Left ventricle myocardium superior (tissue), 1 donor: ENCODE measurements around the gene AUNIP. TPM values are rescaled to one million over a fixed set of nuclear protein-coding genes. Genes with fewer than 3 reads are reported as not detected.

Experiments
- ATAC-seq: fragments of 200-7000 bp; cut with Tn5 transposase; one replicate; pipeline ENCODE4 v1.9.1; 2020; ENCODE audit warnings: mild to moderate bottlenecking, moderate library complexity
- DNase-seq: peaks from one replicate; pipeline ENCODE4 v3.0.0-alpha.2; 2020
- intact Hi-C: fragments of 100-400 bp; cut with micrococcal nuclease; formaldehyde crosslinking; loops from one replicate; pipeline ENCODE4 v1.11.0; 2022
- long read RNA-seq: library from polyadenylated mRNA; unstranded; transcript quantifications from one replicate; pipeline ENCODE4 v2.0.0, GENCODE V29; 2021
- total RNA-seq: library from RNA; stranded (reverse); fragmentation: NEBNext Ultra II Directional; extraction: Animal tissue kit (Norgen Biotek cat#: 25700); gene quantifications from one replicate; pipeline ENCODE4 v1.2.1, GENCODE V29; 2021
- donor health status: DM: no; HTN: yes; CAD: no; lungs with severe emphysema.

AUNIP gene, protein sequence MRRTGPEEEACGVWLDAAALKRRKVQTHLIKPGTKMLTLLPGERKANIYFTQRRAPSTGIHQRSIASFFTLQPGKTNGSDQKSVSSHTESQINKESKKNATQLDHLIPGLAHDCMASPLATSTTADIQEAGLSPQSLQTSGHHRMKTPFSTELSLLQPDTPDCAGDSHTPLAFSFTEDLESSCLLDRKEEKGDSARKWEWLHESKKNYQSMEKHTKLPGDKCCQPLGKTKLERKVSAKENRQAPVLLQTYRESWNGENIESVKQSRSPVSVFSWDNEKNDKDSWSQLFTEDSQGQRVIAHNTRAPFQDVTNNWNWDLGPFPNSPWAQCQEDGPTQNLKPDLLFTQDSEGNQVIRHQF
- total RNA-seq = not detected
- long read RNA-seq = 0 reads

DNA sequence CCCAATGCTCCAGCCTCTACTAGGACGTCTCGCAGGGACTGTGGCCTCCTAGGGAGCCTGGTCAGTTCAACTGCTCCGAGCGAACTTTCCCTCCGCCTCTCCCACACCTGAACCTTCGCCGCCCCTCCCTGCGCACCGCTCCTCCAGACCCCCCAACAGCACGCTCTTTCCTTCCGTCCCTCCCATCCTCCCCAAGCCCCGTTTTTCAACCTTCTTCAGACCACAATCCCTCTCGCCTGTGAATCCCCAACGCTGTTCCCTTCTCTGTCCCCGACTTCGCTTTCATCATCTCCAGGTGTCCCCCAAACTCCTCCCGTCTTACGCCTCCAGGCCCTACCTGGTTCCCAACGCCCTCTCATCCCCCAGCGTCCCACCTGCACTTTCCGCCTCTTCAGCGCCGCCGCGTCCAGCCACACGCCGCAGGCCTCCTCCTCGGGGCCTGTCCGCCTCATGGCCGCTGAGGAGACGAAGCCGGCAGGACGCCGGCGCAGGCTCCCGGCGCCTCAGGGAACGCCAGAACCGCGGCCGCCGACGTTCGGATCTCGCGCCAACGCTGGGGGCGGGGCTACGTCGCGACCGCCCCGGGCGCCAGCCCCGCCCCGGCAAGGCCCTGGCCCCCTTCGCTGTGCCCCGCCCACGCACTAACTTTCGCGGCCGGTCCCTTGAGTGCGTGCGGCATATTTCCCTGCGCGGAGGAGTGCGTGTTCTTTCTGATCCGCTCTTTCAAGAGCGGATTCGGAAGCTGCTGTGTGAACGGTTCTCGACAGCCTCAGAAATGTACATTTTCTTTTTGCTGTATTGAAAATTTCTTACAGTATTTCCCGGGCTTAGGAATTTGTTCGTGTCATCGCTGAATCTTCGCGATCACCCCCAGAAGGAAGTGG, at the start of gene AUNIP:
Gene AUNIP, minus strand, starts transcription at position 552 of the 884 bp plus-strand sequence. Its CDS starts 100 bp downstream, at position 452.
- intact Hi-C loops = no loop called here
- DNase-seq (peak; percentile 93), ATAC-seq (peak; percentile 98)

DNA sequence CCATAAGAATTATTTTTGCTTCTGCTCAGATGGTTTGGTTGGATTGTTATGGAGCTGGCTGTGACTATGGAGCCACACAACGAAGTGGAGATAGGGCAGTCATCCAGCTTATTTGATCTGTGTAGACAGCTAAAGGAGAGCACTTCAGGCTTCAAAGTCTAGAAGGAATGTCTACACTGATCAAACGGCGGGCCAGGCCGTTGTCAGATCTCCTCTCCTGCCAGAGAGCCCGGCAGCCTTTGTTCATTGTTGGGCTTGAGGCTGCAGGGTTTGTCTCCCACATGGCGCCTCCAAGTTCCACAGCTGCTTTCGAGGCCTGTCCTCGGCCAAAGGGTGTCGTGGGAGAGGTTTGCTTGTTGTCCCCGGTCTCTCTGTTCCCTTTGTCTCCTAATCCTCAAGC, 49.8 kb upstream of the AUNIP start:
- no peak for ATAC-seq
- intact Hi-C loops = no loop called here

DNA sequence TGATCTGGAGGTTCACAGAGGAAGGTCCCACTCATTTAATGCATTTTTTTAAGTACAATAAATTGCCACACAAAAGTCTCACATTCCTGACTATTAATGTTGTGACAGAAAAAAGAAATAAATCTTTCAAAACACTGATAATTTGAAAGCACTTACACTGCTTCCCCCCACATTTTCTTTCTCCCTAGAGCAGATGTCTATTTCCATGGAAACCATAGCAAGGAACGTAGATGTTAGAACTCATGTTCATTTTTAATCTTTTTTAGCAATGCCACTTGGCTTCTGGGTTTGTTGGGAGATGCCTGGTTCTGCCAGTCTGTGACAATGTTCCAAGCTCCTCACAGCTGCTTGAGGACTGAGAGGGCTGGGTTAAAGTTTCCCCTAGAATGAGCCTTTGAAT, 48.9 kb upstream of the AUNIP start:
- intact Hi-C loops = no loop called here
- ATAC-seq (no peak), DNase-seq (no peak)

More for the DNA sequence above, 49.8 kb upstream of the AUNIP start:
- no peak for DNase-seq

DNA sequence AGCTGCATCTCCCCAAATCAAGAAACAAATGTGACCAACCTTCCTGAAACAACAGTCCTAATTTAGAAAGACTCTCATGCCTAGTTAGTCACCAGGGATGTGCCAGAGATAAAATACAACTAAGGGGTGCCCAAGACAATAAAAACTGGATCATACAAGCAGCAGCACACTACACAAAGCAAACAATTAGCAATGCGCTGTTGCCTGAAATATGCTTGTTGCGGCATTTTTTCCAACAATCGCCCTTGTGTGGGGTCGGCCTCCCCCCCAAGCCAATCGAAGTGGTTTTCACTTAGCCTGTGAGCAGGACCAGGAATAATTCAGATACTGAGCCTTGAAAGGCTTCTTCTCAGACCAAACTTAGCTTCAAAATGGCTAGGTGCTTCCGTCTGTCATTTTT, 48.3 kb upstream of the AUNIP start:
- DNase-seq = no peak
- intact Hi-C loops = no loop called here
- no peak for ATAC-seq

DNA sequence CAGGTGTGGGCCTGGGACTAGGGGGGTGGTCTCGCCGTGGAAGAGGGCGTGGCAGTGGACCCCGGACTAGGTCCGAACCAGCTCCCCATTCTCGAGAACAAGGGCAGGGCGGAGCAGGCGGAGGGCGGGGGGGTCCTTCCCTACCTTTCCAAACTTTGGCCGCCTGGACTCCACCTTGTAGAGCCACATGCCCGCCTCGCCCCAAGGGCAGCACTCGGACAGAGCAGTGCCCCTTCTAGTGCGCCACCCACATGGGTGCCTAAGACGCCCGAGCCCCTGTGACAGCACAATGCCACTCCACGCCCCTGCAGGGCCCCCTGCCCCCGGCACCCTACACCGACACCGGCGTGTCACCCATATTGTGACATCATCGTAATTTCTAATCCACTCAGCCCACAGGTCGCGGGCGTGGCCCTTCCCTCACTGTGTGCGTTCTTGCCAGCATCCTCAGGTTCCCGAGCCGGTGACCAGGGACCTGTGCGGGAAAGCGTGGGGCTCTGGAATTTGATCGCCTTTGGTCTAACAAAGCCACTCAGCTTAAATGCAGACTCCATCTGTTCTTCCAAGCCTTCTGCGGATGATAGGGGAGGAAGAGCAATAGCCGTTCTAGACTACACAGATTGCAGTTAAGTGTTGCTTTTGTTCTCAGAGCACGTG, 47.5 kb upstream of the AUNIP start:
- intact Hi-C loops = no loop called here
- DNase-seq (peak; percentile 40), ATAC-seq (no peak)

DNA sequence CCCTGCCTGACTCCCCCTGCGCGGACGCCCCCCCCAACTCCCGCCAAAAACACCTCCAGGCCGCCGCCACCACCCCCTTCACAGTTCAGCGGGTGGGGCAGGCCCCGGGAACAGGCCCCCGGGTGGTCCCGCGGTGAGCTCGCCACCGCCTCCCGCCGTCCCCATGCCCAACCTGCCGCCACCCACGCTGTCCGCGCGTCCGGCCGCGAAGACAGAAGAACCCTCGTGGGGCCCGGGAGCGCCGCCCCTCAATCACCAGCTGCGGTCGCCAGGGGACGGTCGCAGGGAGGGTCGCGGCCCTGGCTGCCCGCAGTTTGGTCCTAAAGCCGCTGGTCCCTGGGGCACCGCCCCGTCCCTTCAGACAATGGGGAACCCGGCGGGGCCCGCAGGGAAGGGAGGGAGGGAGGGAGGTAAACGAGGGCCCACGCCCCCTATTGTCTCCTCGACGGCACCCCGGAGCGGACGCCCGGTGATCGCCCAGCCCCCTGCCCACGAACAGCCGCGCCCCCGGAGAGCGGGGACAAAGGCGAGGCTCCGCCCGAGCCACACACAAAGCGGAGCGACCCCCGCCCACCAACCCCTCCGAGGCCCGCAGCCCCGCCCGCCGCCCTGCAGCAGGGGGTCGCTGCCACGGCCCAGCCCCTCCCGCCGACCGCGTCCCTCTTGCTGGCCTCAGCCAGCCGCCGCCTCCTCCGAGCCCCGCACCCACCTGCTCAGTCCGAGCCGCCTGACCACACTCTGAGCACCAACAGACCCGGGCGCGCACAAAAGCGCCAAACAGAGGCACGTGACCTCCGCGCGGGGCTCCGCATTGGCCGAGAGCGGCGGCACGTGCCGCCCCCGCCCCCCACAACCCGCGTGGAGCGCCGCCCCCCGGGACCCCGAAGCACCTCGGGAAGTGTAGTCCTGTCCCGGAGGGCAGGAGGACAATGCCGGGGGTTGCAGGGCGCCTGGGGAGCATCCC, 46.7 kb upstream of the AUNIP start, which contains the start of gene STMN1:
Gene STMN1, minus strand, starts transcription at position 740 of the 964 bp plus-strand sequence. CDS start 1,743 bp downstream, outside the sequence.
- ATAC-seq = peak; percentile 96
- intact Hi-C loops = no loop called here
- peak; percentile 95 for DNase-seq

DNA sequence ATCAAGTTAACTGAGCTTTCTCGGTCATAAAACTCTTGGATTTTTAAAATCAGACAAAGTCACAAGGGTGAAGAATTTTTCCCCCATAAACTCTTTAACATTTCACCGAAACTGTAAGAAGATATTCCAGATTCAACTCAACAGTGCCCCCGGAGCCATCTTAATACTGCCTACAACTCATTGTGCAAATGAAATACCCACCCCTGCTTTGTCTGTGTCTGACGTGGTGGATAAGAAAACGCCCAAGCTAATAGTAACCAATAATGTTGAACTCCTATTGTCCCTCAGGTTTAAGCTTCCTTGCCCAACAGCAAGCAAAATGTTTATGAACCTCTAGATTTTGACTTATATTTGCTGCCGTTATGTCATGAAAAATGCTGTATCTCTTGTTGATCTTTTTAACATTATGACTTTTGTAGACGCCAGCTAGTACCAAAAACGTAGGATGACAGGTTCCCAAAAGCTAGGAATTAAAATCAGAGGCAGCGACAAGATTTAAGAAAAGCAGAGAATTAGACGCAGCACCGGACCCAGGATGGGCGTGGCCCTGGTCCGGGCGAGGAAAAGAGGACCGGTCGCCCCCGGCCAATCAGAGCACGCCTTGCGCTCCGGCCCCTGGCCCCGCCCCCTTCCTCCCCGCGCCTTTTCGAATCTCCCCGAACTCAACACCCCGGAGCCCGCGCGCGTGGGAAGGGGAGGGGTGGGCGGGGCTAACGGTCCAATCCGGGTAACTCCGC, 45.9 kb upstream of the AUNIP start:
- ATAC-seq = peak; percentile 96
- peak; percentile 96 for DNase-seq
- intact Hi-C loops = loop anchor here (5.0 kb wide), 1 partner anchor 92 kb away; the partner anchor contains the start of gene PAFAH2

DNA sequence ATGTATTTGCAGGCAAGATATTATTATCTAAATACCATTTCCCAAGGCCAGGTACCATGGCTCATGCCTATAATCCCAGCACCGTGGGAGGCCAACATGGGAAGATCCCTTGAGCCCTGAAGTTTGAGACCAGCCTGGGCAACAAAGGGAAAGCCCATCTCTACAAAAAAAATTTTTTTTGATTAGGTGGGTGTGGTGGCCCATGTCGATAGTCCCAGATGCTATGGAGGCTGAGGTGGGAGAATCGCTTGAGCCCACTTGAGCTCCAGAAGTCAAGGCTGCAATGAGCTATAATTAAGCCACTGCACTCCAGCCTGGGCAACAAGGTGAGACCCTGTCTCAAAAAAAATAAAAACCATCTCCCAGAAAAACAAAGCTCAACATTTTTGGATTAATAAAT, 44.7 kb upstream of the AUNIP start:
- DNase-seq (no peak), ATAC-seq (no peak)
- intact Hi-C loops = loop anchor here (5.0 kb wide), 1 partner anchor 93 kb away; the partner anchor contains the start of gene PAFAH2

DNA sequence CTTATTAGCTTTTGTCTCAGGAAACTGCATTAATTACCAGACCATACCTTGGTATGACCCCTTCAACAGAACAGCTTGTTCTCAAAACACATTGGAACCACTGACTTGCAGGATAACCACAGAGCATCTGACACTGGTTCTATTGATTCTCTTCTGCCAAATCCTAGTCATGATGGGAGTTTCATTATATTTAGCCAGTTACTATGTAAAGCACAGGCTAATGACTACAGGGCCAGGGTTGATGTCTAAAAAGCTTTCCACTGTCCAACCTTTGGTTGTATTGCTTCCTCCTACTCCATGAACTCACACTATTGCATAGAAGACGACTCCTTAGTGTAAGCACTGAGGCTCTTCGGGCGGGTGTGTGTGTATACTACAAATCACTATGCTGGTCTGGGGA, 43.2 kb upstream of the AUNIP start:
- DNase-seq = no peak
- no peak for ATAC-seq
- intact Hi-C loops = loop anchor here (5.0 kb wide), 1 partner anchor 95 kb away; the partner anchor contains the start of gene PAFAH2

DNA sequence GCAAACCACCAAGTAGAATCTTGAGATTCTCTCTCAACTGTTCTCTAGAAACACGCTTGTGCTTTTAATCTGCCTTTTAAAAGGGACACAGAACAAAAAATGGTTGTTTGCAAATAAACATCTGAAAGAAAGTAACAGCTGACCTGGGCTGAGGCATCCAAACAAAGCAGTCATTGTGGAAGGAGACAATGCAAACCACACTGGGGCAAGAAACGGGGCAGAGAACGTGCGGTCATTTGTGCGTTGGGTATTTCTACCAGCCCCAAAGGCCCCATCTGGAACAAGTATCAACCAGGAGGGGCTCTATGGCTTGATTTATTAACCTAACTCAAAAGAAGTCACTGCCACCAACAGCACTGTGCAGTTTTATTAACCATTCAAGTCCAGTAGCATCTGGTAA, 41.0 kb upstream of the AUNIP start:
- intact Hi-C loops = loop anchor here (5.0 kb wide), 1 partner anchor 97 kb away; the partner anchor contains the start of gene PAFAH2
- ATAC-seq (no peak), DNase-seq (no peak)

DNA sequence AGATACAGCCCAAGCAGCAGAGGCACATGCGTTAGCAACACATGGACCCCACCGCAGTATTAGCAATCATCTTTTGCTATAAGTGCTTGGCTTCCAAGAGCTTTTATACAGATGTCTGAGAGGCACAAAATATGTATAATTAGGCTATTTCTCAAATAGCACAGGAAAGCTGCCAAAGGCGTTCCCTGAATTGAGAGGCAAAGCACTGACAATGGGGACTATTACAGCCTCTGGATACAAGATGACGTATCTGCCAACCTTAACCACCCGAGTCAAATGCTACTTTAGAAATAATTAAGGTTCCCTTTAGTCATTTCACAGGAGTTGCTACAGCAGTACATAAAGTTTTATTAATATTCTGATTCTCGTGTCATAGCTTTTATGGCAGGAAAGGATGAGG, 40.5 kb upstream of the AUNIP start:
- DNase-seq (no peak), ATAC-seq (no peak)
- intact Hi-C loops = loop anchor here (5.0 kb wide), 1 partner anchor 98 kb away; the partner anchor contains the start of gene PAFAH2

DNA sequence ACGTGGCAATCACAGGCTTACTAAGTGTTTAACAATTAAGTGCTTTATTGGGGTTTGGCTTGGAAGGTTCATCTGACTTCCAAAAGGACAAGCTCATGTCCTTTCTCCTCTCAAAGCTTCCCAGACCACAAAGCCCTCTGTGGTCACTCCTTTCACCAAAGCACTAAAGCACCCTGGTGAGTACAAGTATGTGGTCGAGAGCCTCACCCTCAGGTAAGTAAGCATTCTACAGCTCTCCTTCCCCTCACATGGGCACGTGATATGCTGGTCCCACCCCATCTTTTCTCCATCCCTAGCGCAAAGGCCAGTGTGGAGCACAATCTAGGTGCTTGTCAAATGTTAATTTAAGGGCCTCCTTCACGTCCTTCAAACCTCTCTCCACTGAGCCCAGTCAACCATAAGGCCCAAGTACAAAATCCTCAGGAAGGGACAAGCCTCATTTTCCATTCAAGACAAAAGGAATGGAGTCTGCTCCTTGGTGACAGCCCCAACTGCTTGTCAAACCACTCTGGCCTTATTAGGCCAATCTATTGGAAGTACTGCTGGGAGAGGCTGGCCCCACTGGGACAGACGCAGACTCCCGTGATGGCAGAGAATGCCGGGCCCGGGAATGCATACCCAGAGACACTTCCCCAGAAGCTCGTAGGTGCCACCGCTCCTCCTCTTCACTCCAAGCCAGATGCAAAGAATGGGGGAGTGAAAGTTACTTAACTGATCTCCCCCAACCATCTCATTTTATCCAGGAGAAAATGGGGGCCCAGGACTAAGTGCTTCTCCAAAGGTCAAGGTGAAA, 39.2 kb upstream of the AUNIP start:
- DNase-seq (no peak), ATAC-seq (no peak)
- intact Hi-C loops = no loop called here

DNA sequence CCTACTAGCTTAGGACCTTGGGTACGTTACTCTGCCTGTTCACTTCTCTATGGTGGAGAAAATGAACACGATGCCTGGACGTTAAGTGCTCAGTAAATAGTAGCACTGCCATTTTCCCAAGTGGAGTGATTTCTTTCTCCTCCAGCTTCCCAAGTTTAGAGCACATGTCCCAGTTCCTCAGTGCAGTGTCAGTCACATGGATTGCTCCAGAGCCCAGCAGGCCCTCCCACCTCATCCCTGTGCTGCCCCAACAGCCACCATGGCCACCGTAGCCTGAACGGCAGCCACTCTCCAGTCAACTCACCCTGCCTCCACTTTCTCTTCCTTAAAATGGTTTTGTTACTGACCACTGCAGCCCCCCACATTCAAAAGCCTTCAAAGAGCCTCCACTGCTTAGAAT, 38.5 kb upstream of the AUNIP start:
- intact Hi-C loops = no loop called here
- no peak for ATAC-seq
- DNase-seq = no peak

DNA sequence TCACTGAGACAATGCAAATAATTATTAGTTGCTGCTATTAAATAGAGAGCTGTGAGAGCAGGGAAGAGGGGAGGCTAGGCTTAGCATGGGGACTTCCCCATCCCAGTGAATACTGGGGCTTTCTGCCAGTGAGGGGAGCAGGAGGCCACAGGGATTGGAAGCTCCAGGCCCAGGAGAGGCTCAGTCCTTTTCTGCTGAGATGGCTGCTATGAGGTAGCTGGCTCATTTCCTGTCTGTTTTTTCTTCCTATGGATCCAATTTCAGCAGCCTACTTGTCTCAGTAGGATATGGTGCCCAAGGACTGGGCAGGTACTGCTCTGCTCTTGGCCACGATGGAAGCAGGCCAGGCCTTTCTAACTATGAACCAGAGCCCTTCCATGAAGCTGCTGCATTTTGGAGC, 37.0 kb upstream of the AUNIP start:
- no peak for DNase-seq
- intact Hi-C loops = no loop called here
- ATAC-seq = no peak

DNA sequence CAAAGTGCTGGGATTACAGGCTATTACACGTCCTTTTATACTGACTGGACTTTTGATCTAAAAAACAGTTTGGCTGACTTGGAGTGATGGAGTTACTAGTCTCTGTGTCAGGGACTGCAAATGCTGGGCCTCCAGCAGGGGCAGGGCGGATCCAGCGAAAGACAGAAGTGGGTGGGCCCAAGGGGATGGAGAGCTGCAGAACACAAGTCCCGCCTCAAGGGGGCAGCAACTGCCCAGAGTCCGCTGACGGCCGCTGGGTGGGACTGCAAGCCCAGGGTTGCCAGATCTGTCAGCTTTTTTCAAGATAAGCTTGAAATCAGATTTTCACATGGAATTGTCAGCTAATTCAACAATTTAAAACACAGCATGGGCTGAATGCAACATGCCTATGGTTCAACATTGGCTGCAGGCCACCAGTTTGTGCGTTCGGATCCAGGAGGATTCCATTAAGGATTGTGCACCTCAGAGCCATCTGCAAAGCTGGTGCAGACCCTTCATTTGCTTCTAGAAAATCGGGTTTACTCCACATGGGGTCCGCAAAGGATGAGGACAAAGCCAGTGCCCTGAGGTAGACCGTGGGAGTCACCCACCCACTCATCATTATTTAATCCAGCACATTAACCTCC, 36.2 kb upstream of the AUNIP start:
- ATAC-seq (peak; percentile 96), DNase-seq (peak; percentile 91)
- intact Hi-C loops = no loop called here

DNA sequence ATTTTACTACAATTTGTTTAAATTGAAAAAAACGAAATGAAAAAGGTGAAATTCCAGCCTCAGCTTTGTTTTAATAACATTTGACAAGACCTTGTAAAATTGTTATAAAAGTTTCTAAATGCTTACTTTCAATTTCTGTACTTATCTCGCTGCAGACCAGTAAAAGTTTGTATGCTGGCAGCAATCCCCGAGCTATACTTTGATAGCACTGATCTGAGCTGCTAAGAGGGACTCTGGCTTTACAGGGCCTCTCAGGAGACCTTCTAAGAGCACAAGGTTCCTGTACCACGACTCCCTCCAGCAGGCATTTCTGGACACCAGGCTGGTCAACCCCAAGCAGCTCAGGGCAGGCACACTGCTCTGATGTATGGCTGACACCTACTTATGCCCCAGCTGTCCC, 33.9 kb upstream of the AUNIP start:
- DNase-seq (no peak), ATAC-seq (no peak)
- intact Hi-C loops = no loop called here
